Measurements from ENCODE around the gene CDCP2.
"Not testable (repeated sequence)": the region's sequence is repeated elsewhere in the genome, so short reads cannot be mapped to it uniquely, and the experiment has no call there.

Gene CDCP2

DNA sequence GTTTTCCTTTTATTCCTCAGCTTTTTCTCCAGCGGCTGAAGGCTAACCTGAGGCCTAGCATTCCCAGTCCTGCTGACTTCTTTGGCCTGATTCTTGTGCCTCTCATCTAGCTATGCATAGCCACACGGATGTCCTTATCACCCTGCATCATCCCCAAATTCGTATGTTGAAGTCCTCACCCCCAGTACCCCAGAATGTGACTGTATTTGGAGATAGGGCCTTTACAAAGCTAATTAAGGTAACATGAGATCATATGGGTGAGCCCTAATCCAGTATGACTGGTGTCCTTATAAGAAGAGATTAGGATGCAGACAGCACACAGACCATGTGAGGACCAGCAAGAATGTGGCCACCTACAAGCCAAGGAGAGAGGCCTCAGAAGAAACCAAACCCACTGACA is 44.6 kb downstream of the CDCP2 start:
- H3K9me3 ChIP-seq (ENCODE audit: control insufficient read depth in 2 of 2, low read length in 2 of 2) = no peaks in the 10 kb centered on the region
- H3K27me3 ChIP-seq (ENCODE audit: control insufficient read depth in 2 of 2, insufficient read depth in 2 of 2, low read length in 2 of 2) = no peaks in the 10 kb centered on the region
- H3K36me3 ChIP-seq (ENCODE audit: control insufficient read depth in 2 of 2, insufficient read depth in 2 of 2, low read length in 2 of 2) = no peaks in the 10 kb centered on the region
- no peaks in the 10 kb centered on the region for H3K4me1 ChIP-seq (ENCODE audit: control insufficient read depth in 2 of 2, insufficient read depth in 2 of 2, low read length in 2 of 2)
- no peak overlapping the region for H3K4me3 ChIP-seq (ENCODE audit: low read length in 2 of 2)
- H3K27ac ChIP-seq (ENCODE audit: low read depth in 2 of 2, low read length in 2 of 2) = no peak overlapping the region
- no peak overlapping the region for H3K9ac ChIP-seq (ENCODE audit: low read depth in 1 of 2, low read length in 2 of 2)

DNA sequence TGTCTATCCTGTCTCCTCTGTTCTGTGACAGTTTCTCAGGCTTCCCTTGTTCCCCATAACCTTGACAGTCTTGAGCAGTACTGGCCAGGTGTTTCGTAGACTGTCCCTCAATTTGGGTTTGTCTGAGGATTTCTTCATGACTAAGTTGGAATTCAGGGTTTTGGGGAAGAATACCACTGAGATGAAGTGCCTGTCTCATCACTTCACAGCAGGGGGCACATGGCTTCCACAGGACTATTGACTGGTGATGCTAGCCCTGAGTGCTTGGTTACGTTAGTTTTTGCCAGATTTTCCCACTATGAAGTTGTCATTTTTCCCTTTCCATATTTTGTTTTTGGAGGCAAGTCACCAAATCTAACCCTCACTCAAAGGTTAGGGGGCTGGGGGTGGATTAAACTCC is 45.7 kb downstream of the CDCP2 start:
- H3K36me3 ChIP-seq (ENCODE audit: control insufficient read depth in 2 of 2, insufficient read depth in 2 of 2, low read length in 2 of 2) = no peaks in the 10 kb centered on the region
- no peaks in the 10 kb centered on the region for H3K9me3 ChIP-seq (ENCODE audit: control insufficient read depth in 2 of 2, low read length in 2 of 2)
- no peaks in the 10 kb centered on the region for H3K4me1 ChIP-seq (ENCODE audit: control insufficient read depth in 2 of 2, insufficient read depth in 2 of 2, low read length in 2 of 2)
- H3K27me3 ChIP-seq (ENCODE audit: control insufficient read depth in 2 of 2, insufficient read depth in 2 of 2, low read length in 2 of 2) = no peaks in the 10 kb centered on the region
- H3K27ac ChIP-seq (ENCODE audit: low read depth in 2 of 2, low read length in 2 of 2) = no peak overlapping the region
- no peak overlapping the region for H3K4me3 ChIP-seq (ENCODE audit: low read length in 2 of 2)
- H3K9ac ChIP-seq (ENCODE audit: low read depth in 1 of 2, low read length in 2 of 2) = no peak overlapping the region

DNA sequence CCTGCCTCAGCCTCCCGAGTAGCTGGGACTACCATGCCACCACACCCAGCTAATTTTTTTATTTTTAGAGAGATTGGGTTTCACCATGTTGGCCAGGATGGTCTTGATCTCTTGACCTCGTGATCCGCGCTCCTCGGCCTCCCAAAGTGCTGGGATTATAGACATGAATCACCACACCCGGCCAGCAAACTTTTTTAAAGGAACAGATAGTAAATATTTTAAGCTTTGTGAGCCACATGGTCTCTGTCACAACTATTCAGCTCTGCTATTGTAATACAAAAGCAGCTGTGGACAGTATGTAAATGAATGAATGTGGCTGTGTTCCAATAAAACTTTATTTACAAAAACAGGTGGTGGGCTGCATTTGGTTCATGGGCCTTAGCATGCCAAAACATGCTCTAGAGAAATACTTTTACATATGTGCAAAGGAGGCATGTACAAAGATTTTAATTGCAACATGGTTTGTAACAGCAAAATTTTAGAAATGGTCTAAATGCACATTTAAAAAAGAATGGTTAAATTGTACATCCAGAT is 47.0 kb downstream of the CDCP2 start:
- Histone ChIP-seq H3K9ac (ENCODE audit: low read depth in 1 of 2, low read length in 2 of 2) (no peak overlapping the region), H3K4me1 (ENCODE audit: control insufficient read depth in 2 of 2, insufficient read depth in 2 of 2, low read length in 2 of 2) (no peaks in the 10 kb centered on the region), H3K27me3 (ENCODE audit: control insufficient read depth in 2 of 2, insufficient read depth in 2 of 2, low read length in 2 of 2) (no peaks in the 10 kb centered on the region), H3K27ac (ENCODE audit: low read depth in 2 of 2, low read length in 2 of 2) (no peak overlapping the region), H3K4me3 (ENCODE audit: low read length in 2 of 2) (no peak overlapping the region), H3K9me3 (ENCODE audit: control insufficient read depth in 2 of 2, low read length in 2 of 2) (no peaks in the 10 kb centered on the region), H3K36me3 (ENCODE audit: control insufficient read depth in 2 of 2, insufficient read depth in 2 of 2, low read length in 2 of 2) (peaks cover 0 to 3% of the 10 kb centered on the region in 2 donors)

DNA sequence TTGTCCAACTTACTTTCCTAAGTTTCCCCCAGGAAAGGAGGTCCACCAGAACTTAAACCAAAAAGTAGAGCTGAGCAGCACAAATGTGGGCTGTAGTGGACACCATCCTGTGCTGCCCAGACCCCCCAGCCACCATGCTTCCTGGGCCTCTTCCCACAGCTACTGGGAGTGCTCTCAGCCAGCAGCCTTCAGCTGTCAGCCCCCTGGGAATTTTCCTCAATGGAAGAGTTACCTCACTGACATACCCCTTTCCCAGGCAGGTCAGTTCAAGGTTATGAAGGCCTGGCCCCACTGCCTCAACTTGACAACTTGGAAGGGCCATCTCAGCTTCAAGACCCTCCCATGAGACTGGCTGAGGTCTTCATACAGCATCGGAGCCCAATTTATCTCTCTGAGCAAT is 47.7 kb downstream of the CDCP2 start:
- Histone ChIP-seq H3K27me3 (ENCODE audit: control insufficient read depth in 2 of 2, insufficient read depth in 2 of 2, low read length in 2 of 2) (no peaks in the 10 kb centered on the region), H3K9me3 (ENCODE audit: control insufficient read depth in 2 of 2, low read length in 2 of 2) (no peaks in the 10 kb centered on the region), H3K36me3 (ENCODE audit: control insufficient read depth in 2 of 2, insufficient read depth in 2 of 2, low read length in 2 of 2) (peaks cover 0 to 3% of the 10 kb centered on the region in 2 donors), H3K4me3 (ENCODE audit: low read length in 2 of 2) (no peak overlapping the region), H3K4me1 (ENCODE audit: control insufficient read depth in 2 of 2, insufficient read depth in 2 of 2, low read length in 2 of 2) (no peaks in the 10 kb centered on the region), H3K9ac (ENCODE audit: low read depth in 1 of 2, low read length in 2 of 2) (no peak overlapping the region), H3K27ac (ENCODE audit: low read depth in 2 of 2, low read length in 2 of 2) (no peak overlapping the region)

DNA sequence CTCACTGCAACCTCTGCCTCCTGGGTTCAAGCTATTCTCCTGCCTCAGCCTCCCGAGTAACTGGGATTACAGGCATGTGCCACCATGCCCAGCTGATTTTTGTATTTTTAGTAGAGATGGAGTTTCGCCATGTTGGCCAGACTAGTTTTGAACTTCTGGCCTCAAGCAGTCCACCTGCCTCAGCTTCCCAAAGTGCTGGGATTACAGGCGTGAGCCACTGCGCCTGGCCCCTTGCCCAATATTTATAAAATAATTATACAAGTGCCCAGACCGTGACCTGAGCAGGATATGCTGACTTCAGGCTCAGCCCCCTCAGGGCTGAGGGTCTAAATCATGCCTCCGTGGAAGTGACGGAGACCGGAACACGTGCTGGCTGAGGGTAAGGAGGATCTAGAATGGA is 48.2 kb downstream of the CDCP2 start:
- H3K4me1 ChIP-seq (ENCODE audit: control insufficient read depth in 2 of 2, insufficient read depth in 2 of 2, low read length in 2 of 2); H3K4me3 ChIP-seq (ENCODE audit: low read length in 2 of 2); H3K9me3 ChIP-seq (ENCODE audit: control insufficient read depth in 2 of 2, low read length in 2 of 2); H3K9ac ChIP-seq (ENCODE audit: low read depth in 1 of 2, low read length in 2 of 2); H3K27me3 ChIP-seq (ENCODE audit: control insufficient read depth in 2 of 2, insufficient read depth in 2 of 2, low read length in 2 of 2); H3K27ac ChIP-seq (ENCODE audit: low read depth in 2 of 2, low read length in 2 of 2); H3K36me3 ChIP-seq (ENCODE audit: control insufficient read depth in 2 of 2, insufficient read depth in 2 of 2, low read length in 2 of 2): not testable (repeated sequence)

DNA sequence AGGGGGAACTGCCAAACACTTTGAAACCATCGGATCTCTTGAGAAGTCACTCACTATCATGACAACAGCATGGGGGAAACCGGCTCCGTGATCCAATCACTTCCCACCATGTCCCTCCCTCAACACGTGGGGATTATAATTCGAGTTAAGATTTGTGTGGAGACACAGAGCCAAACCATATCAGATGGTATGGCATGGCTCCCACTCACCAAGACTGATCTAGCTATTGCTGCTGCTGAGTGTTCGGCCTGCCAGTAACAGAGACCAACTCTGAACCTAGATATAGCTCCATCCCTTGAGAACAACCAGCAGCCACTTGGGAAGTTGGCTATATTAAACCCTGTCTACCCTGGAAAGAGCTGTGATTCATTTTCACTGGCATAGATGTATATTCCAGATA is 49.4 kb downstream of the CDCP2 start:
- no peak overlapping the region for H3K4me3 ChIP-seq (ENCODE audit: low read length in 2 of 2)
- no peaks in the 10 kb centered on the region for H3K27me3 ChIP-seq (ENCODE audit: control insufficient read depth in 2 of 2, insufficient read depth in 2 of 2, low read length in 2 of 2)
- no peaks in the 10 kb centered on the region for H3K4me1 ChIP-seq (ENCODE audit: control insufficient read depth in 2 of 2, insufficient read depth in 2 of 2, low read length in 2 of 2)
- H3K36me3 ChIP-seq (ENCODE audit: control insufficient read depth in 2 of 2, insufficient read depth in 2 of 2, low read length in 2 of 2) = peaks cover 0 to 3% of the 10 kb centered on the region in 2 donors
- no peak overlapping the region for H3K9ac ChIP-seq (ENCODE audit: low read depth in 1 of 2, low read length in 2 of 2)
- no peak overlapping the region for H3K27ac ChIP-seq (ENCODE audit: low read depth in 2 of 2, low read length in 2 of 2)
- H3K9me3 ChIP-seq (ENCODE audit: control insufficient read depth in 2 of 2, low read length in 2 of 2) = no peaks in the 10 kb centered on the region

DNA sequence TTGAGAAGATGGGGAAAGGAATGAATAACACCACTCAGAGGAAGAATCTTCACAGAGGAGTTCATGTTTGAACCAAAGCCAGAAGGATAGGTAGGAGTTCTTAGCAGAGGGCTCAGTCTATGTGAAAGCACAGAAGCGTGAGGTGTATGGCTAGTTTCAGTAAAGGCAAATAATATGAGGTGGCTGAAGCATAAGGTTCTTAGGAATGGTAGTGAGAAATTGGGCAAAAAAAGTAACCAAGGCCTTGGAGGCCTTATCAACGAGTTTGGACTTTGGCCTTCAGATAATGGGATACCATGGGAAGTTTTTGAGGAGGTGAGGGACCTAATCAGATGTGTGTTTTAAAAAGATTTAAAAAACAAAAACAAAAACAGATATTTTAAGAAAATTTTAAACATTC is 52.3 kb downstream of the CDCP2 start:
- no peaks in the 10 kb centered on the region for H3K9me3 ChIP-seq (ENCODE audit: control insufficient read depth in 2 of 2, low read length in 2 of 2)
- peaks cover 0 to 9% of the 10 kb centered on the region in 2 donors for H3K36me3 ChIP-seq (ENCODE audit: control insufficient read depth in 2 of 2, insufficient read depth in 2 of 2, low read length in 2 of 2)
- no peaks in the 10 kb centered on the region for H3K27me3 ChIP-seq (ENCODE audit: control insufficient read depth in 2 of 2, insufficient read depth in 2 of 2, low read length in 2 of 2)
- H3K4me3 ChIP-seq (ENCODE audit: low read length in 2 of 2) = no peak overlapping the region
- peaks cover 3 to 6% of the 10 kb centered on the region in 2 donors for H3K4me1 ChIP-seq (ENCODE audit: control insufficient read depth in 2 of 2, insufficient read depth in 2 of 2, low read length in 2 of 2)
- H3K27ac ChIP-seq (ENCODE audit: low read depth in 2 of 2, low read length in 2 of 2) = no peak overlapping the region
- H3K9ac ChIP-seq (ENCODE audit: low read depth in 1 of 2, low read length in 2 of 2) = no peak overlapping the region

DNA sequence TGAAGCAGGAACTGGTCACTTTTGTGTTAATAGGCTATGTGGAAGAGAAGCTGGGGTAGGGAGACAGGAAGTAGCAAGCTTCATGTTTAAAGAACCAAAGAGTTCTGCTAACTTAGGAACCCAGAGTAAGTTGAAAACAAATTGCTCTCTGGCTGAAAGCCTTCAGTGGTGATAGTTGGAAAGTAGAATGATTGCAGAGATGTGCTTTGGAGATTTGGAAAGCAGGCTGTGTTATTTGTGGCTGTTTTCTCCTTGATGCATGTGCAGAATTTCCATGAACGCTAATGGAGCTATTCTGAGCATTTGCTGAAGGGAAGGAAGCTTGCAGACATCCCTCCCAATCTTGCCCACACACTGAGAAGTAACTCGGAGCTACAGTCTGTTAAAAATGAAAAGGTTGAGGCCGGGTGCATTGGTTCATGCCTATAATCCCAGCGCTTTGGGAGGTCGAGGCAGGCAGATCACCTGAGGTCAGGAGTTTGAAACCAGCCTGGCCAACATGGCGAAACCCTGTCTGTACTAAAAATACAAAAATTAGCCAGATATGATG is 53.7 kb downstream of the CDCP2 start:
- H3K27ac ChIP-seq (ENCODE audit: low read depth in 2 of 2, low read length in 2 of 2) = no peak overlapping the region

DNA sequence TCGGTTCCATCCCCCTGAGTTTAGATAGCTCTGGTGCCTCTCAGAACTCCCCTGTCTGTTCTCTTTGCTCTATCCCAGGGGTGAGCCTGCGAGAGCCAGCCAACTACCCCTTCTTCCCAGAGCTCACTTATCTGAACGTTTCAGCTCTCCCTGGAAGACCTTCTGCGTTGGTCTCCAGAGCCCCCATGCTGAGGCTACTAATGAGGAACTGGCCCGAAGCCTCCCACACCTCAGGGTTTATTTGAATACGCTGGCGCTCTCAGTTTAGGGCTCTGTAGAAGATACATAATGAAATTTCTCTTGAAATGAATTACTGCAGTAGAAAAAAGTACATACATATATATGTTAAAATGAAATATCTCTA is 55.9 kb downstream of the CDCP2 start:
- Histone ChIP-seq H3K27me3 (ENCODE audit: control insufficient read depth in 2 of 2, insufficient read depth in 2 of 2, low read length in 2 of 2) (no peaks in the 10 kb centered on the region), H3K4me1 (ENCODE audit: control insufficient read depth in 2 of 2, insufficient read depth in 2 of 2, low read length in 2 of 2) (peaks cover 20 to 21% of the 10 kb centered on the region in 2 donors), H3K27ac (ENCODE audit: low read depth in 2 of 2, low read length in 2 of 2) (no peak overlapping the region), H3K4me3 (ENCODE audit: low read length in 2 of 2) (no peak overlapping the region), H3K9me3 (ENCODE audit: control insufficient read depth in 2 of 2, low read length in 2 of 2) (no peaks in the 10 kb centered on the region), H3K9ac (ENCODE audit: low read depth in 1 of 2, low read length in 2 of 2) (no peak overlapping the region), H3K36me3 (ENCODE audit: control insufficient read depth in 2 of 2, insufficient read depth in 2 of 2, low read length in 2 of 2) (peaks cover 0 to 7% of the 10 kb centered on the region in 2 donors)

More for the DNA sequence above, 53.7 kb downstream of the CDCP2 start:
- Histone ChIP-seq H3K4me1 (ENCODE audit: control insufficient read depth in 2 of 2, insufficient read depth in 2 of 2, low read length in 2 of 2) (peaks cover 16 to 17% of the 10 kb centered on the region in 2 donors), H3K27me3 (ENCODE audit: control insufficient read depth in 2 of 2, insufficient read depth in 2 of 2, low read length in 2 of 2) (no peaks in the 10 kb centered on the region), H3K9me3 (ENCODE audit: control insufficient read depth in 2 of 2, low read length in 2 of 2) (no peaks in the 10 kb centered on the region), H3K36me3 (ENCODE audit: control insufficient read depth in 2 of 2, insufficient read depth in 2 of 2, low read length in 2 of 2) (peaks cover 0 to 9% of the 10 kb centered on the region in 2 donors), H3K9ac (ENCODE audit: low read depth in 1 of 2, low read length in 2 of 2) (no peak overlapping the region), H3K4me3 (ENCODE audit: low read length in 2 of 2) (no peak overlapping the region)

DNA sequence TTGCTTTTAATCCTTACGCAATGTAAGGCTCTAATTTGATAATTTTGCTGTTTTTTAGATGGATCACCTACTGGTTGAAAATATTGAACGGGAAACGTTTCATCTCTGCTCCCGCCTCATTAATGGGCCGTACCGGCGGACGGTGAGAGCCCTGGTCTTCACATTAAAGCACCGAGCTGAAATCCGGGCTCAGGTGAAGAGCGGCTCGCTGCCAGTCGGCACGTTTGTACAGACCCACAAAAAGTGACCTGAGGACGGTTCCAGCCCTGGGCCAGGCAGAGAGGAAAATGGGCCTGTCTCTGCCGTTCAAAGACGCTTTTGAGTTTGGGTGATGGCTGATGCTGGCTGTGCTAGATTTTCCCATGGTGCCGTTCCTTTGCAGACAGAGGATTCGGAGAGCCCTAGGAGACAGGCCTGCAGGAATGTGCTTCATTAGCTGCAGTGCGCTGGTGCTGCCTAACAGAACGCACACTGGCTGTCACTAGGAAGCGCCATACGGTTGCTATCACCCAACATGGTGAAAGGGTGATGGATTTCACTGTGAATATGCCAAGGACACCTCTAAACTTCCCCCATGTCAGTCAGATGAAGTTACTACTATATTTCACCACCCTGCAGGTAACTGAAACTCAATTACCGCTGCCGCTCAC is 56.4 kb downstream of the CDCP2 start:
- Histone ChIP-seq H3K27me3 (ENCODE audit: control insufficient read depth in 2 of 2, insufficient read depth in 2 of 2, low read length in 2 of 2) (no peaks in the 10 kb centered on the region), H3K9me3 (ENCODE audit: control insufficient read depth in 2 of 2, low read length in 2 of 2) (no peaks in the 10 kb centered on the region), H3K9ac (ENCODE audit: low read depth in 1 of 2, low read length in 2 of 2) (no peak overlapping the region), H3K27ac (ENCODE audit: low read depth in 2 of 2, low read length in 2 of 2) (peak overlapping the region in 1 of 2 donors; percentile 9), H3K4me1 (ENCODE audit: control insufficient read depth in 2 of 2, insufficient read depth in 2 of 2, low read length in 2 of 2) (peaks cover 20 to 21% of the 10 kb centered on the region in 2 donors), H3K36me3 (ENCODE audit: control insufficient read depth in 2 of 2, insufficient read depth in 2 of 2, low read length in 2 of 2) (peaks cover 0 to 6% of the 10 kb centered on the region in 2 donors), H3K4me3 (ENCODE audit: low read length in 2 of 2) (no peak overlapping the region)
